8988T (cell line): ENCODE results near the gene ADGRD1.

Experiments used
- DNase-seq: peaks from one replicate; pipeline ENCODE4 v3.0.0; 2011

Gene ADGRD1

GRCh38 chr12:131076791-131077747 is 123.4 kb downstream of the ADGRD1 start:
- no peak for DNase-seq

GRCh38 chr12:131077931-131078391 is 124.3 kb downstream of the ADGRD1 start:
- DNase-seq: no peak

- DNase-seq: no peak
Measured at GRCh38 chr12:131082290-131083194, 128.8 kb downstream of the ADGRD1 start.

GRCh38 chr12:131084341-131085011 is 130.8 kb downstream of the ADGRD1 start:
- DNase-seq: no peak

GRCh38 chr12:131085125-131085815 is 131.6 kb downstream of the ADGRD1 start:
- DNase-seq: no peak

- no peak for DNase-seq
Measured at GRCh38 chr12:131085816-131086591, 132.3 kb downstream of the ADGRD1 start.

- no peak for DNase-seq
Measured at GRCh38 chr12:131087302-131087818, 133.7 kb downstream of the ADGRD1 start.

GRCh38 chr12:131087991-131088700 is 134.4 kb downstream of the ADGRD1 start:
- no peak for DNase-seq

- no peak for DNase-seq
Measured at GRCh38 chr12:131088701-131089530, 135.2 kb downstream of the ADGRD1 start.

GRCh38 chr12:131089531-131090273 is 136.0 kb downstream of the ADGRD1 start:
- DNase-seq: no peak

GRCh38 chr12:131090274-131091210 is 136.8 kb downstream of the ADGRD1 start:
- no peak for DNase-seq

- DNase-seq: no peak
Measured at GRCh38 chr12:131091413-131091975, 137.8 kb downstream of the ADGRD1 start.

- no peak for DNase-seq
Measured at GRCh38 chr12:131091976-131092691, 138.4 kb downstream of the ADGRD1 start.

- no peak for DNase-seq
Measured at GRCh38 chr12:131092901-131093603, 139.3 kb downstream of the ADGRD1 start.

- DNase-seq: no peak
Measured at GRCh38 chr12:131093604-131093955, 139.9 kb downstream of the ADGRD1 start.
